CD14-positive monocyte (primary cell): ENCODE data around the gene FIBCD1. TPM values are rescaled to one million over a fixed set of nuclear protein-coding genes. Genes with fewer than 3 reads are reported as not detected.
A peak's percentile ranks its signal among the peaks of the same experiment; 100 is the strongest.

Source experiments
- DNase-seq, 3 donors: peaks; one replicate each; pipeline ENCODE4 v3.0.0-alpha.2; 2011 to 2022
- H2AFZ ChIP-seq: 2 replicates; pipeline ENCODE4 v1.6.0; 2012; ENCODE audit warnings: mild to moderate bottlenecking, low read depth, low read length, inconsistent platforms; ENCODE audit not compliant: insufficient read depth, poor library complexity, severe bottlenecking
- H3K27ac ChIP-seq, 2 donors: 1 replicate in 1 of 2; 2 replicates in 1 of 2; pipeline ENCODE4 v1.5.1; 2012 to 2013; ENCODE audit warnings: low read length in 2 of 2, control low read depth in 1 of 2, inconsistent platforms in 1 of 2, low read depth in 1 of 2, mild to moderate bottlenecking in 1 of 2
- H3K27me3 ChIP-seq, 2 donors: one replicate each; pipeline versions ENCODE4 v1.6.0 to v1.6.1; 2011 to 2013; ENCODE audit warnings: low read length in 2 of 2; ENCODE audit not compliant: control insufficient read depth in 2 of 2, insufficient read depth in 2 of 2
- H3K36me3 ChIP-seq, 2 donors: replicated peaks in 1 of 2; 1 replicate in 1 of 2; 2 replicates in 1 of 2; pipeline versions ENCODE4 v1.5.1 to v1.6.1; 2012 to 2013; ENCODE audit warnings: low read length in 2 of 2, control low read depth in 1 of 2, inconsistent platforms in 1 of 2, mild to moderate bottlenecking in 1 of 2; ENCODE audit not compliant: insufficient read depth in 2 of 2, control insufficient read depth in 1 of 2
- H3K4me1 ChIP-seq, 2 donors: 1 replicate in 1 of 2; 2 replicates in 1 of 2; pipeline versions ENCODE4 v1.5.1 to v1.6.1; 2012 to 2013; ENCODE audit warnings: low read length in 2 of 2, control low read depth in 1 of 2, inconsistent platforms in 1 of 2, mild to moderate bottlenecking in 1 of 2, moderate library complexity in 1 of 2; ENCODE audit not compliant: insufficient read depth in 2 of 2, control insufficient read depth in 1 of 2
- H3K4me2 ChIP-seq: replicated peaks from 2 replicates; pipeline ENCODE3; 2012; ENCODE audit warnings: low read length, moderate library complexity, mild to moderate bottlenecking; ENCODE audit not compliant: poor library complexity, severe bottlenecking; ENCODE audit errors: extremely low read depth
- H3K4me3 ChIP-seq, 3 experiments: fragments of 200-600 bp in 1 of 3; sonication (generic) in 1 of 3; replicated peaks in 1 of 3; 1 replicate in 2 of 3; 2 replicates in 1 of 3; pipeline ENCODE4 v1.5.1; 2011 to 2013; ENCODE audit warnings: low read length in 3 of 3, mild to moderate bottlenecking in 3 of 3, control low read depth in 2 of 3, low read depth in 2 of 3, inconsistent platforms in 1 of 3, moderate library complexity in 1 of 3
- H3K79me2 ChIP-seq: 2 replicates; pipeline ENCODE4 v1.6.0; 2012; ENCODE audit warnings: mild to moderate bottlenecking, control low read depth, inconsistent platforms, low read length, moderate library complexity; ENCODE audit not compliant: insufficient read depth
- H3K9ac ChIP-seq: 2 replicates; pipeline ENCODE4 v1.6.0; 2017; ENCODE audit warnings: low read length, mild to moderate bottlenecking; ENCODE audit not compliant: insufficient read depth, poor library complexity, severe bottlenecking
- H3K9me3 ChIP-seq, 2 donors: replicated peaks in 1 of 2; 1 replicate in 1 of 2; 2 replicates in 1 of 2; pipeline versions ENCODE4 v1.5.1 to v1.6.1; 2012 to 2013; ENCODE audit warnings: low read length in 2 of 2, control low read depth in 1 of 2; ENCODE audit not compliant: control insufficient read depth in 1 of 2, insufficient read depth in 1 of 2
- H4K20me1 ChIP-seq: 2 replicates; pipeline ENCODE4 v1.6.0; 2012; ENCODE audit warnings: mild to moderate bottlenecking, low read length, control low read depth, moderate library complexity; ENCODE audit not compliant: insufficient read depth
- H3K27ac Mint-ChIP-seq, 7 donors: one replicate each; pipeline ENCODE4 v1.8.0; 2020; ENCODE audit warnings: mild to moderate bottlenecking in 7 of 7, mixed read lengths in 7 of 7, moderate library complexity in 6 of 7, inconsistent platforms in 2 of 7
- H3K27me3 Mint-ChIP-seq, 3 donors: one replicate each; pipeline ENCODE4 v1.8.0; 2021 to 2022; ENCODE audit warnings: low read depth in 3 of 3, mild to moderate bottlenecking in 3 of 3, mixed read lengths in 3 of 3, moderate library complexity in 3 of 3, inconsistent platforms in 1 of 3
- H3K36me3 Mint-ChIP-seq, 2 donors: one replicate each; pipeline ENCODE4 v1.8.0; 2020; ENCODE audit warnings: mixed read lengths in 2 of 2, inconsistent platforms in 1 of 2, mild to moderate bottlenecking in 1 of 2
- H3K4me1 Mint-ChIP-seq: one replicate; pipeline ENCODE4 v1.8.0; 2020; ENCODE audit warnings: mild to moderate bottlenecking, mixed read lengths
- H3K4me3 Mint-ChIP-seq, 2 donors: one replicate each; pipeline ENCODE4 v1.8.0; 2020; ENCODE audit warnings: mild to moderate bottlenecking in 2 of 2, mixed read lengths in 2 of 2, moderate library complexity in 1 of 2
- H3K9me3 Mint-ChIP-seq, 7 donors: one replicate each; pipeline ENCODE4 v1.8.0; 2020 to 2022; ENCODE audit warnings: mixed read lengths in 7 of 7, mild to moderate bottlenecking in 6 of 7, moderate library complexity in 6 of 7, inconsistent platforms in 2 of 7
- WGBS: methylation state at CpG from one replicate; pipeline ENCODE4 v1.1.5; 2013; ENCODE audit warnings: missing lambda C conversion rate; ENCODE audit not compliant: insufficient coverage; 5-methylcytosine and 5-hydroxymethylcytosine counted together
- intact Hi-C, 2 donors: fragments of 100-400 bp; cut with micrococcal nuclease; formaldehyde crosslinking; loops; one replicate each; pipeline versions ENCODE4 v1.15.0 to v1.15.1; 2023
- polyA plus RNA-seq, 3 donors: library from polyadenylated mRNA; depleted of rRNA in 1 of 3; unstranded in 2 of 3; stranded (reverse) in 1 of 3; fragments of 300-500 nt in 2 of 3; fragments of >200 nt in 1 of 3; fragmentation: Illumina TruSeq in 2 of 3; gene quantifications; 1 replicate in 2 of 3; 2 replicates in 1 of 3; pipeline ENCODE4 v1.2.3, GENCODE V29; 2012 to 2021
- TF ChIP-seq, protein P1 (sequence below): fragments of 200-600 bp; IDR thresholded peaks from one replicate; pipeline ENCODE4 v1.8.0; 2022; ENCODE audit warnings: antibody characterized with exemption, mild to moderate bottlenecking

FIBCD1 gene
- polyA plus RNA-seq, 3 donors: not detected

DNA sequence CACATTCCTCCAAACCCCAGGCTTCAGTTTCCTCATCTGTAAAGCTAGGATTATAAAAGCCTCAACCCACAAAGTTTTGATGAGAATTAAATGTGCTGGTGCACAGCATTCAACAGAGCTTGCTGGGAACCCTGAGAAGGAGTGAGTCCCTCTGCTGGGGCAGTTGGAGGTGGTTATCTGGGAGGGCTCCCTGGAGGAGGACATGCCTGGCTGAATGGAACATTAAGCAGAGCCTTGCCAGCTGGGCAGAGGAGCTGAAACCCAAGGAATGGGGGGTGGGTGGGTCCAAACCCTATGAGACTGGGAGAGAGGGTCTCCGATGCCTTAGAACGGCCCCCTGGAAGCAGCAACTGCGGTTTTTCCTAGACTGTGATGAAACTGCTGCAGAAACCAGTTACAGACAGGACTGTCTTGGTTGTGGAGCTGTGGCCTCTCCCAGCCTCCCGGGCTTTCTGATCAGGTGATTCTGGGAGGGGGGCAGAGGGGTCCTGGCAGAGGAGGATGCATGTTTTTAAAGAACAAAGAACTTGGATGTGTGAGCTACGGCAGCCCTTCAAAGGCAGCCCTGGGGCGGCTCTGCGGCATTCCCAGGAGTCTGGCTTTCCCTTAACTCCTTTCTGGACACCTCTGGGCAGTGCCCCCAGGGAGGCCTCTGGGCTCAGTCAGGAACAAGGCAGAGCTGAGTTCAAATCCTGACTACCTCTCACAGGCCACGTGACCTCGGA, 20.8 kb downstream of the FIBCD1 start:
- H3K36me3 Mint-ChIP-seq: no peaks in the 10 kb centered on the region
- H3K27ac ChIP-seq: no peak overlapping the region
- H3K4me3 Mint-ChIP-seq: no peak overlapping the region

DNA sequence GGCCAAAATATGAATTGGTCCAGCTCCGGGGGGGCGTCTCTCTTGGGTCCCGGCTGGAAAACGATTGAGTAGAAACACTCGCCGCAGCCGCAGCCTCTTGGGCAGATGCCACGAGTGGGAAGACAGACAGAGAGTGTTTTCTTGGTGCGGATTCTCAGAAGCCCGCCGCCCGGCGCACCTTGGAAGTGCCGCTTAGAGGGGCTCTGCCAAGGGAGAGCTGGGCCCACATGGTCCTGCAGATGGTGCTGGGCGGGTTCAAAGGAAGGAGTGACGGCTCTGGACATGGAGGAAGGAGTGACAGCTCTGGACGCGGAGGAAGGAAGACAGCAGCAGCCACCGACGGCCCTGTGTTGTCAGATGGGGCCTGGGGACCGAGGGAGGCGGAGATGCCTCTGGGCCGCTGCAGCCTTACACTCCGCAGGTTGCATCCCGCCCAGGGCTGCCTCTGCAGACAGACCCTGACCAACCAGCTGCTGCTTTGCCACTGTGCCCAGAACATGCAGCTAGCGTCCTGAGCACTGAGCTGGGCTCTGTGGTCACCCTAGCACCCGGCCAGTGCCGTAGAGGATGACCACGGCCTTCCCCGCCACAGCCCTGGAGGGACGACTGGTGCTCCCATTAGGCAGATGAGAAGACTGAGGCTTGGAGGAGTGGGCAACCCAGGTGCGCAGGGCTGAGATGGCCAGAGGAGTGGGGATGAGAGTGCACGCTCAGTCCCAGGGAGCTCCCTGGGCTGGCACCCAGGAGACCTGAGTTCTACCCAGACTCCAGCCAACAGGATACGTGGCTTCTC, 21.7 kb downstream of the FIBCD1 start:
- H3K4me3 Mint-ChIP-seq: peak overlapping the region in 1 of 2 donors; percentile 27
- no peaks in the 10 kb centered on the region for H4K20me1 ChIP-seq
- WGBS: 82% methylated on average over 31 of the region's 34 CpGs
- H3K27ac Mint-ChIP-seq: no peak overlapping the region
- H3K79me2 ChIP-seq: no peaks in the 10 kb centered on the region
- no peak for DNase-seq
- no peak overlapping the region for H2AFZ ChIP-seq
- H3K36me3 Mint-ChIP-seq: no peaks in the 10 kb centered on the region
- H3K36me3 ChIP-seq: no peaks in the 10 kb centered on the region
- TF ChIP-seq, protein P1, sequence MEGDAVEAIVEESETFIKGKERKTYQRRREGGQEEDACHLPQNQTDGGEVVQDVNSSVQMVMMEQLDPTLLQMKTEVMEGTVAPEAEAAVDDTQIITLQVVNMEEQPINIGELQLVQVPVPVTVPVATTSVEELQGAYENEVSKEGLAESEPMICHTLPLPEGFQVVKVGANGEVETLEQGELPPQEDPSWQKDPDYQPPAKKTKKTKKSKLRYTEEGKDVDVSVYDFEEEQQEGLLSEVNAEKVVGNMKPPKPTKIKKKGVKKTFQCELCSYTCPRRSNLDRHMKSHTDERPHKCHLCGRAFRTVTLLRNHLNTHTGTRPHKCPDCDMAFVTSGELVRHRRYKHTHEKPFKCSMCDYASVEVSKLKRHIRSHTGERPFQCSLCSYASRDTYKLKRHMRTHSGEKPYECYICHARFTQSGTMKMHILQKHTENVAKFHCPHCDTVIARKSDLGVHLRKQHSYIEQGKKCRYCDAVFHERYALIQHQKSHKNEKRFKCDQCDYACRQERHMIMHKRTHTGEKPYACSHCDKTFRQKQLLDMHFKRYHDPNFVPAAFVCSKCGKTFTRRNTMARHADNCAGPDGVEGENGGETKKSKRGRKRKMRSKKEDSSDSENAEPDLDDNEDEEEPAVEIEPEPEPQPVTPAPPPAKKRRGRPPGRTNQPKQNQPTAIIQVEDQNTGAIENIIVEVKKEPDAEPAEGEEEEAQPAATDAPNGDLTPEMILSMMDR: no peak
- intact Hi-C loops: no loop called here
- no peaks in the 10 kb centered on the region for H3K4me1 Mint-ChIP-seq
- H3K9me3 ChIP-seq: no peaks in the 10 kb centered on the region
- H3K27me3 Mint-ChIP-seq: peaks cover 8 to 24% (median 13%) of the 10 kb centered on the region in 3 donors
- no peak overlapping the region for H3K9ac ChIP-seq
- H3K27me3 ChIP-seq: no peaks in the 10 kb centered on the region
- no peak overlapping the region for H3K4me3 ChIP-seq
- H3K9me3 Mint-ChIP-seq: no peaks in the 10 kb centered on the region
- H3K4me1 ChIP-seq: no peaks in the 10 kb centered on the region
- no peak overlapping the region for H3K27ac ChIP-seq
- no peak overlapping the region for H3K4me2 ChIP-seq

More for the DNA sequence above, 20.8 kb downstream of the FIBCD1 start:
- no peaks in the 10 kb centered on the region for H3K79me2 ChIP-seq
- H3K9me3 ChIP-seq: no peaks in the 10 kb centered on the region
- H2AFZ ChIP-seq: no peak overlapping the region
- intact Hi-C loops: no loop called here
- DNase-seq: no peak
- H3K36me3 ChIP-seq: no peaks in the 10 kb centered on the region
- H3K9ac ChIP-seq: no peak overlapping the region
- Mint-ChIP-seq H3K9me3 (peaks cover 0 to 1% (median 0%) of the 10 kb centered on the region in 7 donors), H3K27ac (no peak overlapping the region), H3K4me1 (no peaks in the 10 kb centered on the region), H3K27me3 (peaks cover 8 to 28% (median 18%) of the 10 kb centered on the region in 3 donors)
- WGBS: 82% methylated on average over 9 of the region's 9 CpGs
- no peaks in the 10 kb centered on the region for H4K20me1 ChIP-seq
- H3K4me3 ChIP-seq: no peak overlapping the region
- H3K4me2 ChIP-seq: no peak overlapping the region
- TF ChIP-seq, protein P1: no peak
- H3K27me3 ChIP-seq: no peaks in the 10 kb centered on the region
- no peaks in the 10 kb centered on the region for H3K4me1 ChIP-seq
